Endometrial microvascular endothelial cells (primary cell): ENCODE results near the gene DHRS11. TPM values are rescaled to one million over a fixed set of nuclear protein-coding genes. Genes with fewer than 3 reads are reported as not detected.

ENCODE experiments used
- in situ Hi-C: cut with HindIII; loops from 2 replicates; pipeline ENCODE4 v1.10.0; 2017; ENCODE audit warnings: low sequenced_read_pairs, low pct_unique_long_range_greater_than_20kb; ENCODE audit errors: inconsistent ontology term
- total RNA-seq: library from RNA; depleted of rRNA; stranded (reverse); fragments of >200 nt; gene quantifications from one replicate; pipeline ENCODE4 v1.2.3, GENCODE V29; 2015; ENCODE audit errors: inconsistent ontology term

DHRS11 gene
- total RNA-seq, 1 donor from 2014 or later, result 8.5 TPM

DNA sequence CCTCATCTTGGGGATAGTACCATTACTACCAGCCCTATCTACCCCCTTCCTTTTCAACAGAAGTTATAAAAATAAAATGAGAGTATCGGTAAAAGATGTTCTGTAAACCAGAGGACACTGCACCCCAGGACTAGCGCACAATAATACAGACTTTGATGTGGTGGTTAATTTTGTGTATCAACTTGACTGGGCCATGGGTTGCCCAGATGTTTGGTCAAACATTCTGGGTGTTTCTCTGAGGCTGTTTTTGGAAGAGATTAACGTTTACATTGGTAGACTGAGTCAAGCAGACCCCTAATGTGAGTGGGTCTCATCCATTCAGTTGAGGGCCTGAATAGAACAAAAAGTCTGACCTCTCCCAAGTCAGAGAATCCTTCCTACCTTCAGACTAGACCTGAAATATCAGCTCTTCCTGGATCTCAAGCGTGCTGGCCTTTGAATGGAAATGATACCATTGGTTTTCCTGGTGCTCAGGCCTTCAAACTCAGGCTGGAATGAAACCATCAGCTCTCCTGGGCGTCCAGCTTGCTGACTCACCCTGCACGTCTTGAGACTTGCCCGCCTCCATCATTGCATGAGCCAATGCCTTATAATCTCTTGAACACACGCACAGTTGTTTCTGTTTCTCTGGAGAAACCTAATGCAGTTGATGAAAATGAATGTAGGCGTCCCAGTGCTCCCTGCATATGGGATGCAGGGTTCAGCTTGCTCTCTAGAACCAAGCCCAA lies 19.8 kb downstream of the DHRS11 start:
- in situ Hi-C loops, result no loop called here

DNA sequence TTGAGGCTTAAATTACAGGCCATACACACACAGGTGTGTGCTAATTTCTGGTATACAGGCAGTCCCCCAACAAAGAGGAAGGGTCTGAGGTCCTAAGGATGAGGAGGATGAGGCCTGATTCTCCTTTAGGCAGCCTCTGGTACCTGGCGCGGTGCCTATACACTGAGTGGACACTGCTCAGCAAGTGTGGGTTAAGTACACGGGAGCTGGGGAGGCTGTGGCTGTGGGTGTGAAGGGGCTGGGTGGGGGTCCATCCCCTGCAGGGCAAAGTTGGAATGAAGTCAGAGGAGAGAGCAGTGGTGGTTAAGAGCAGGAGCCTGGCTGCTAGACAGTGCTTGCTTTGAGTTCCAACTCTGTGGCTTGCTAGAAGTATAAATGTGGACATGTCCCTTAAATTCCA lies 20.6 kb downstream of the DHRS11 start:
- in situ Hi-C loops, result no loop called here

DNA sequence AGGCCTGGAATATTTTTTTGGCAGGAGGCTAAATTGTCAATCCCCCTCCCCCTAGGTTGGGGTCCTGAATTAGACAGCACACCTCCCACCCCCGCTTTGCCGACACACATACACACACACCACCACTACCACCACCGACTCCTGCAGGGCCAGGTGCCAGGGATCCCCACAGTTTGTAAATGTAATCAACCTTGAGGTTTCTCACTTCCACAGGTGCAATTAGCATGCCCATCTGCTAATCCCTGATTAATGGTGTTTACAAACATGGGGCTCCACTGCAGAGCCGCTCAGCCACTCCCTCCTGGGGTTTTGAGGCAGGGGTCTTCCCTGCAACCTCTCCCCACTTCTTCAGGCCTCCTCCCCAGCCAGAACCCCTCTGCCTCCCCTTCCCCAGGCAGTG lies 21.5 kb downstream of the DHRS11 start:
- in situ Hi-C loops, result no loop called here

DNA sequence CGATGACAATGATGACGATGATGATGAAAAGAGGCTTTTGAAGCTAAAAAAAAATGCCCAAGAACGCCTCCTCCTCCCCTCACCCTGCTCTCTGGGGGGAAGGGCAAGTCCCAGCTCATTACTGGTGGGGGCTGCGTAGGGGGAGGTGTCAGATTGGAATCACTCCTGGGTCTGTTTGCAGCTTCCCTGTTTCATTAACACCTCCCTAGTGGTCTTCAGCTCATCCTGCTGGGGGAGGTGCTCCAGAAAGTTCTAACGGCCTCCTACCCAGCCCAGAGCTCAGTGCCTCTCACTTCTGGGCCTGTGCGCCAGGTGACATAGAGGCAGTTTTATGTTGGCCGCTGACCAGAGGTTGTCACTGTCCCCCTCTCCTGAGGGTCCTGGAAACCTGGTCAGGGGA lies 22.4 kb downstream of the DHRS11 start:
- in situ Hi-C loops, result no loop called here

DNA sequence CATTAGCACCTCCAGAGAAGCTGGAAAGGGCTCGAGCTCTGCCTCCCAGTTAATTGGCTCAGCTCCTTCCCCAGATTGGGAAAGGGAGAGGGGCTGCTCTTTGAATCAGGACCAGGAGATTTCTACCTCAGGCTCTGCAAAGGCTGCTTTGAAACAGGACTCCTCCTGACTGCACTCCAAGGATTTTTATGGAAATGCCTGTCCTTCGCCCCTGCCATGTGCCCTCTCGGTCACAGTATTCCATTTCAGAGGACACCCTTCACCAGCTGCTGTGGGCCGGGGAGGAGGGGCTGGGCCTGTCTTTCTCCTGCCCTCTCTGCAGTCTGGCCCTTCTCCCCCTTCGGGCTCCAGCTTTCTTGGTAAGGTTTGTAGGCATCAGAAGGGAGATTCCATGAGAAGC lies 23.3 kb downstream of the DHRS11 start:
- in situ Hi-C loops, result no loop called here

DNA sequence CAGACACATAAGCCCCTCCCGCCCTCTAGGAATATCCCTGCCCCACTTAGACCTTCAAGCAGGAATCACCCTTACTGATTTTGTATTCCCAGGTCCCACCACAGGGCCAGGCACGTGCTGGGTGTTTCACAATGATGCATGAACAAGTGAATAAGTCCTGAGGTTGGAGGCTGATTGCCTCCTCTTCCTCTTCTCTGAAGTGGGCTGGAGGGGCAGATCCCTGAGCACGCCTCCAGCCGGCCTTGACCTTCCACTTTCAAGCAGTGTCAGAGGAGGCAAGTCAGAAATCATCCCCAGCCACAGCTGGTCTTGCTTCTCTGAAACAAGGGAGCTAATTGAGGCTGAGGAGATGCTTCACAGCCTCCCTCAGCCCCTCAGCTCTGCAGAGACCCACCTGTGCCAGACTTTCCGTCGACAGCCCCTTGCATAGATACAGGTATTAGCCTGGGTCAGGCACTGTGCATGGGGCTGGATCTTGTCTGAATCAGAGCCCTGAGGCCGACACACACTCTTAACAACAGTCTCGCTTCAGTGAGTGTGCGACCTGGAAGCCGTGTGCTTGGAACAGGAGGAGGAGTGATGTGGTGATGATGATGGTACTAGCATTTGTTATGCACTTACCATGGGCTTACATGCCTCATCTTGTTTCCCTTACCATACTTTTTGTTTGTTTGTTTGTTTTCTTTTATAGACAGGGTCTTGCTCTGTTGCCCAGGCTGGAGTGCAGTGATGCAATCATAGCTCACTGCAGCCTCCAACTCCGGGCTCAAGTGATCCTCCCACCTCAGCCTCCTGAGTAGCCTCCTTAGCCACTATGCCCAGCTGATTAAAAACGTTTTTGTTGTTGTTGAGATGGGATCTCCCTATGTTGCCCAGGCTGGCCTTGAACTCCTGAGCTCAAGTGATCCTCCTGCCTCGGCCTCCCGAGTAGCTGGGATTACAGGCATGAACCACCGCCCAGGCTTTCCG lies 24.7 kb downstream of the DHRS11 start:
- in situ Hi-C loops, result no loop called here

DNA sequence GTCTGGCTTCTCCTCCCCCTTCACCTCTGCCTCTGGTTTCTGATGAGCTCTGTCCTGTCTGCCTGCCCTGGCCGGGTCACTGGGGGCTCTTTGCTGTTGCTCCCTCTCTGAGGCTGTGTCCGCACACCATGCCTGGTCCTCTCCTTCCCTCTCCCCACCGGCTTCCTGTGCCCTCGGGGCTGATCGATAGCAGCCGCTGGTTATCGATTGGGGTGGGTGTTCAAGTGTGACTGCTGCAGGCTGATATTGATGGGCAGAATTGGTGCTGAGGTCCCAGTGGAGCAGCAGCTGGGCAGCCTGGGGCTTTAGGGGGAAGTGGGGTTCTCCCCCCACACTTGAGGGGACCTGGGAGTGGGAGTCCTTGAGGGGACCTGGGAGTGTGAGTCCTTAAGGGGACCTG lies 26.1 kb downstream of the DHRS11 start:
- in situ Hi-C loops, result no loop called here

DNA sequence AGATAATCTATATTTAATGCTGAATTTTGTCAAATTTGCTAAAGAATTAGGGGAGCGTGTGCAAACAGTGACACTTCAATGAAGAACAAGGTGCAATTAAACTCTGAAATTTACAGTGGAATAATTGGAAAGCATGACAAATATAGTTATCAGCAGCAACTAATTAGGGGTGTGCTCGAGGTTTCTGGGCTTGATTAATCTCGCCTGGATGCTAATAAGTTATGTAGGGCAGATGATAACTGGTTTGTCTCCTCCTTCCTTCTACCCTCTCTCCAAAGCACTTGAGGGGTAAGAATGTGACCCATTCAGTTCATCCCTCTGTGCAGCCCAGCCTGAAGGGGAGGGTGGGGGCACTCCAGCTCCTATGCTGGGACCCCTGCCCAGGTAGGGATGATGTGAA lies 31.6 kb downstream of the DHRS11 start:
- in situ Hi-C loops, result no loop called here

DNA sequence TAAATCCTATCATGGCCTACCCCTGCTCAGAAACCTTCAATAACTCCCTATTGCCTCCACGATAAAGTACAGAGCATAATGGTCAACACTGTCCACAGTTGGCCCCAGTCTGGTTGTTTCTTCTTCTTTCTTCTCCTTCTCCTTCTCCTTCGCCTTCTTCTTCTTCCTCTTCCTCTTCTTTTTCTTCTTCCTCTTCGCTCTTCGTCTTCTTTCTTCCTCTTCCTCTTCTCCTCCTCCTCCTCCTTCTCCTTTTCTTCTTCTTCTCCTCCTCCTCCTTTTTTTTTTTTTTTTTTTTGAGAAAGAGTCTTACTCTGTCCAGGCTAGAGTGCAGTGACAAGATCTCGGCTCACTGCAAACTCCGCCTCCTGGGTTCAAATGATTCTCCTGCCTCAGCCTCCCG lies 33.5 kb downstream of the DHRS11 start:
- in situ Hi-C loops, result no loop called here

DNA sequence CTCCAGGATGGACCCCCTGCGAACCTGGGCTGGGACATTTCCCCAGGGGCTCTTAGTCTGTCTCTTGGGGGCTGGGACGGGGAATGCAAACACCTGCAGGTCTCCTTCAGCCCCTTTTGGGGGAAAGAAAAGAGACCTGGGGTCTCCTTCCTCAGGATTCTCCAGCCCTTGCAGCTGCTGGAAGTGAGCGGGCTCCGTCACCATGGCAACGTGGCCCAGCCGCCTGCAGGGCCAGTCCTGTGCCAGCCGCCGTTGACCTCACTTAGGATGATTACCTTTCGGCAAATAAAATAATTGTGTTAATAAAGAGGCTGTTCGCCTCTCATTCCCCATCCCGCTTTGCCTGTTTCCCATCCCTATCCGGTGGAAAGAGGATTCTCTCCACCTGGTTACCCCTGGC lies 35.4 kb downstream of the DHRS11 start:
- in situ Hi-C loops, result no loop called here

DNA sequence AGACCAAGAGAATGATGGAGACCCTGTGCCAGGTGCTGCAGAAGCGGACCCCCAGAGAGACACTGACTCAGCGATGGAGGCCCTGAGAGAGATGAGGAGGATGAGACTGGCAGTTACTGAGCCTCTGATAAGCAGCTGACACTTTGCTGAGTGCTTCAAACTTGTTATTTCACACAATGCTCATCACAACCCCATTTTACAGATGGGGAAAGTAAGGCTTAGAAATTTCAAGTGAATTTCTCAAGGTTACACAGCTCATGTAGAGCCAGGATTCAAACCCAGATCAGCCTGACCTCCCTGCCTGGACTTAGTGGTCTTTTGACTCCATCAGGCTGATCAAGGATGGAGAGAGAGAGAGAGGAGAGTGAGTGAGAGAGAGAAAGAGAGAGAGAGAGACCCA lies 36.9 kb downstream of the DHRS11 start:
- in situ Hi-C loops, result no loop called here

DNA sequence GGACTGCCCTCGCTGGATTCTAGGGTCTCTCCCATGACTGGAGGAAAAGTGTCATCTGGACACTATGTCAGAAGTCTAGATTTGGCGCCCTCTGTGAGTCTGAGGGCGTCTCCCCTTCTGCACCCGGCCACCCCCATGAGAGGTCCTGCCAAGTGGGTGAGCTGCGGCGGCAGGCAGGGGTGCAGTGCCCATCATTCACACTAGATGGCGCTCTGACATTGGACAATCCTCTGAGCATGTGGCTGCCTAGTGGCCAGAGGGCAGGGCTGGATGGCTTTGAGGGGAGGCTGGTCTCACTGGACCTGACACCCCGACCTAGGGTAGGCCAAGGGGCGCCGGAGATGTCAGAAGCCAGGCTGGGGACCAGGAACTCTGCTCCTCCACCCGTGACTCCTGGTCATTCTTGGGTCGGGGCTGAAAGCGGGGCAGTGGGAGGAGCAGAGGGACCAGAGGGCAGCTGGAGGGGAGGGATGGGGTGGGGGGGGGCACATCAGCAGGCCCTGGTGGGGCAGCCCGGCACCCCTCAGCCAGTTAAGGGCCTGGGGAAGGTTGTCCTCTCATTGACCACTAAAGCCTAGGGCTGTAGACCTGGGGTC lies 37.7 kb downstream of the DHRS11 start:
- in situ Hi-C loops, result no loop called here

DNA sequence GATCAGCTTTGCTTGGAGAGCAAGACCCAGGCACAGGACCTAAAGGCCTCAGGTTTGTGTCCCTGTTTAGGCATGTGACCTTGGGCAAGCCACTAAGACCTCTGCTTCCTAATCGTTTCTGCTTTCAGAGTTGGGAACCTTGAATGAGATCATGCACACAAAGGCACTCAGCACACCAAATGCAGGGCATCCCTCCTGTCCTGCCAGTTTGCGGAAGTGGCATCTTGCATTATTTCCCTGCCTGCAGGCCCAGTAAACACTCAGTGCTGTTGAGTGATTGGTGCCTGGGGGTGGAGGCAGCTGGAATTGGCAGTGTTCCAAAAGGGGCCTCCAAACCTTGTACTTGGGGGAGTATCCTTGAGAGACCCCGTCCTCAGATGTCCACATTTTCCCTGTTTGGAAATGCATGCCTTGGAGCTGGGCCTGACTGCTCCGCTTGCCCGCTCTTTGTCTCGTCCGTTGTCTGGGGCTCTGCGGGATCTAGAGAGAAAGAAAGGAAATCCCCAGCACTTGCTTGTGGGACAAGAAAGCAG lies 38.4 kb downstream of the DHRS11 start:
- in situ Hi-C loops, result no loop called here

DNA sequence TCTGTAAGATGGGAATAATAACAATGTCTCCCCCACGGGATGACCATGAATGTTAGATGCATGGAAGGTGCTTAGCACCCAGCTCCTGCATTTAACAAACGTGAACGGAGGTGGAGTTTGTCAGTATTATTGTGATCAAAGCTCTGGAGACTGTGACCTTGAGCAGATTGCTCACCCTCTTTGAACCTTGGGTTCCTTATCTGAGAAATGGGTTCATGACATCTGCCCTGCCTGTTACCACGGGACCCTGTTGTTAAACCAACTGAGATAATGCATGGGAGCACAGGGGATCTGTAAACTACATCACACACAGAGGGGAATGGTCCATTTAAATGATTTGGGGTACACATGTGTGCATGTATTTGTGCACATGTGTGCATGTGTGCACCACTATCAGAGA lies 39.3 kb downstream of the DHRS11 start:
- in situ Hi-C loops, result no loop called here

DNA sequence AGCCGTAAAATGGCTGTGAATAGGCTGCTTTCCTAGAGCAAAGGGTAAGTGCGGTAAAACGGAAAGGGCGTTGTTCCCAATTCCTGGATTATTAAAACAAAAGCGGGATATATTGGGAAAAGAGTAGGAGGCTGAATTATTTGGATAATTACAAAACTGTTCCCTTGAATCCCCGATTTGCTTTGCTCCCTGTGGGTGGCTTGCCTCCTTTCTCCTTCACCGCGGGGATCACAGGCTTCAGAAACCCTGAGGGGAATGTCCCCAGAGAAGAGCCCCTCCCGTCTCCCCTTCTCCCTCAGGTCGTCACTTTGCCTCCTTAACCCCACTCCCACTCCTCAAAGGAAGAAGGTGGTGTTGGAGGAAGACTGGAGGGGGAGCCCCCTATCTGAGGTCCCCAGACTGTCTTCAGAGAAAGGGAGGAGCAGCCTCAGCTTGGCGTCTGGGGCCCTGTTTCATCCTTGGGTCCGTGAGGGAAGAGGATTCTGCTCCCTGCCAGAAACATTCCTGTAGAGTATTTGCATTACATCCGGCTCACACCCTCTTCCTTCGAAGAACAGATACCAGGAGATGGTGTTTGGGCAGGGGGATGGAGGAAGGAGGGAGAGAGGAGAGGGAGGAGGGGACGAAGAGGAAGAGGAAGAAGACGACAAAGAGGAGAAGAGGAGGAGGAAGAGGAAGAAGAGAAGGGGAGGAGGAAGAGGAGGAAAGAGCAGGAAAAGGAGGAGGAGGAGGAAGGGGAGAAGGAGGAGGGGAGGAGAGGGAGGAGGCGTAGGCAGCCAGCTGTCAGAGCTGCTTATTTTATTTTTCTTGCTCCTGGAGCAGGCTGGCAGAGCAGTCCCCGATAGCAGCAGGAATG lies 41.5 kb downstream of the DHRS11 start:
- in situ Hi-C loops, result no loop called here

DNA sequence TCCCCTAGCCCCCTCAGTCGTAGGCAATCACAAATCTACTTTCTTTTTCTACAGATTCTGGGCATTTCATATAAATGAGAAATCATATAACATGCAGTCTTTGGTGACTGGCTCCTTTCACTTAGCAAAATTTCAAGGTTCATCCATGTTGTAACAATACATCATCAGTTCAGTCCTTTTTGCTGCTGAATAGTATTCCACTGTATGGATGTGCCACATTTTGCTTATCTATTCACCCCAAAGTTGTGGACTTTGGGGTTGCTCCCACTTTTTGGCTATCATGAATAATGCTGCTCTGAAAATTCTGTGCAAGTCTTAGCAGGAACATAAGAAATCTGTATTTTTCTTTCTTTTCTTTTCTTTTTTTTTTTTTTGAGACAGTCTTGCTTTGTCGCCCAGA lies 48.7 kb downstream of the DHRS11 start:
- in situ Hi-C loops, result no loop called here

DNA sequence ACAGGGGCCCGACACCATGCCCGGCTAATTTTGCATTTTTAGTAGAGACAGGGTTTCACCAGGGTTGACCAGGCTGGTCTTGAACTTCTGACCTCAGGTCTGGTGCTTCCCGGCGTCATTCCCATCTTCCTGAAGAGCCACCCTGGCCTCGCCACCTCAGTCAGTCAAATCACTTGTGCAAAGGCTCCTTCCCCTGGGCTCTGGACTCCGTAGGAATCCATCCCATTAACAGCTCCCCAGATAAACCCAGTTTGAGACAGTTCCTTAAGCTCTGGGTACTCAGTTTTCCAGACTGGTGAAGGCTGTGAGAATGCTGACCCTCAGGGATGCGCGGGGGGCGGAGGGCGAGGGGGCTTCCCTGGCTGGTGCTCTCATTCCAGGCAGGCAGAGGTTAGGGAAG lies 49.2 kb downstream of the DHRS11 start:
- in situ Hi-C loops, result no loop called here

DNA sequence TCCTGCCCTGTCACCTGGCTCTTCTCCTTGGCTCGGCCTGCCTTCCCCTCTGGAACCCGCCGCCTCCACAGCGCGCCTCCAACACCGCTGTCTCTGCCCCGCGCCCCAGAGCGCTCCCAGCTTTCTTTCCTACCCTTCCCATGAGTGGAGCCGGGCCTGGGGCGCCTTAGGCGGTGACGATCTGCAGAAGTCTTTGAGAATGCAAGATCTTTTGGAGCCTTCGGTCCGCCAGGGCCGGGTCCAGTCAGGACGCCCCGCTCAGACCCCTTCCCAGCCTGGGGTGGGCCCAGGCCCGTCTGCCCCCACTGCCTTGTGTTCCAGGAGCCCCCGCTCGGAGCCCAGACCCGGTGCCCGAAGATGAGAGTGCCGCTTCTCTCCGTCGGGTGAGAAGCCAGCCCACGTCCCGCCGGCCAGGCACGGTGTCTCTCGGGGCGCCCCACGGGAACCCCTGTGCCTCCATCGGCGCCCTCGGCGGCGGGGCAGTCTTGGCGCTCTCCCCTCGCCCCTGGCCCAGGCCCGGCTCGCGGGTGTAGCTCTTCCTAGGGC lies 49.7 kb downstream of the DHRS11 start:
- in situ Hi-C loops, result no loop called here
